WTC11 (cell line): ENCODE data around the gene MORC3. TPM values are rescaled to one million over a fixed set of nuclear protein-coding genes. Genes with fewer than 3 reads are reported as not detected.

Experiments used
- ATAC-seq: fragments of 200-7000 bp; cut with Tn5 transposase; 2 replicates; pipeline ENCODE4 v1.10.0; 2021; ENCODE audit warnings: mild to moderate bottlenecking, moderate library complexity
- CTCF ChIA-PET: fragments of 300-600 bp; sonication (Branson Sonifier 250); formaldehyde crosslinking; loops from one replicate; lab custom pipeline; 2021; ENCODE audit warnings: antibody characterized with exemption; lab: Charles Lee
- POLR2A ChIA-PET: fragments of 350-600 bp; sonication (Branson Sonifier 250); formaldehyde crosslinking; loops from one replicate; lab custom pipeline; 2021; ENCODE audit warnings: antibody characterized with exemption; lab: Charles Lee
- DNase-seq: peaks from one replicate; pipeline ENCODE4 v3.0.0; 2021; ENCODE audit warnings: low spot score
- H3K27ac Mint-ChIP-seq: 2 replicates; pipeline ENCODE4 v1.8.0; 2021; ENCODE audit warnings: mixed read lengths
- H3K27me3 Mint-ChIP-seq: 2 replicates; pipeline ENCODE4 v1.8.0; 2021; ENCODE audit warnings: low read depth, mild to moderate bottlenecking, moderate library complexity, mixed read lengths
- H3K36me3 Mint-ChIP-seq: 2 replicates; pipeline ENCODE4 v1.8.0; 2021; ENCODE audit warnings: mixed read lengths
- H3K4me1 Mint-ChIP-seq: 2 replicates; pipeline ENCODE4 v1.8.0; 2022; ENCODE audit warnings: mixed read lengths
- H3K4me3 Mint-ChIP-seq: 2 replicates; pipeline ENCODE4 v1.8.0; 2021; ENCODE audit warnings: mild to moderate bottlenecking, moderate library complexity, mixed read lengths
- H3K9me3 Mint-ChIP-seq: 2 replicates; pipeline ENCODE4 v1.8.0; 2021; ENCODE audit warnings: mixed read lengths
- AR ChIP-seq: fragments of 250-450 bp; sonication (Bioruptor Pico); IDR thresholded peaks from 2 replicates; pipeline ENCODE4 v1.9.0; 2021; ENCODE audit warnings: mild to moderate bottlenecking
- CREB1 ChIP-seq: sonication (generic); formaldehyde crosslinking; IDR thresholded peaks from 2 replicates; pipeline ENCODE4 v1.8.0; 2023; ENCODE audit warnings: mild to moderate bottlenecking, missing genetic modification reagents
- E2F5 ChIP-seq: sonication (generic); formaldehyde crosslinking; IDR thresholded peaks from 2 replicates; pipeline ENCODE4 v1.8.1; 2022; ENCODE audit warnings: mild to moderate bottlenecking, moderate library complexity, missing genetic modification reagents
- ERG ChIP-seq: fragments of 250-450 bp; sonication (Bioruptor Pico); IDR thresholded peaks from 2 replicates; pipeline ENCODE4 v1.8.0; 2021; ENCODE audit warnings: mild to moderate bottlenecking
- FOXJ3 ChIP-seq: sonication (generic); formaldehyde crosslinking; IDR thresholded peaks from 2 replicates; pipeline ENCODE4 v1.9.0; 2021; ENCODE audit warnings: missing genetic modification reagents, mild to moderate bottlenecking, borderline replicate concordance
- FOXK1 ChIP-seq: sonication (generic); formaldehyde crosslinking; IDR thresholded peaks from 2 replicates; pipeline ENCODE4 v1.8.0; 2022; ENCODE audit warnings: mild to moderate bottlenecking, moderate library complexity, missing genetic modification reagents
- FOXP4 ChIP-seq: sonication (generic); formaldehyde crosslinking; IDR thresholded peaks from 2 replicates; pipeline ENCODE4 v1.8.0; 2022; ENCODE audit warnings: mild to moderate bottlenecking, missing genetic modification reagents
- GTF2I ChIP-seq: fragments of 250-450 bp; sonication (Bioruptor Pico); conservative IDR thresholded peaks from 2 replicates; pipeline ENCODE4 v1.4.0; 2021; ENCODE audit warnings: mild to moderate bottlenecking
- MAX ChIP-seq: sonication (generic); formaldehyde crosslinking; IDR thresholded peaks from 2 replicates; pipeline ENCODE4 v1.8.0; 2022; ENCODE audit warnings: mild to moderate bottlenecking, missing genetic modification reagents
- NFE2L1 ChIP-seq: sonication (generic); formaldehyde crosslinking; IDR thresholded peaks from 2 replicates; pipeline ENCODE4 v1.8.1; 2023; ENCODE audit warnings: missing genetic modification reagents
- PREB ChIP-seq: sonication (generic); formaldehyde crosslinking; IDR thresholded peaks from 2 replicates; pipeline ENCODE4 v1.8.1; 2022; ENCODE audit warnings: mild to moderate bottlenecking, missing genetic modification reagents, moderate library complexity, borderline replicate concordance
- SP1 ChIP-seq: sonication (generic); formaldehyde crosslinking; conservative IDR thresholded peaks from 2 replicates; pipeline ENCODE4 v1.8.1; 2022; ENCODE audit warnings: missing genetic modification reagents
- ZNF219 ChIP-seq: sonication (generic); formaldehyde crosslinking; IDR thresholded peaks from 2 replicates; pipeline ENCODE4 v1.8.0; 2023; ENCODE audit warnings: missing genetic modification reagents, mild to moderate bottlenecking, borderline replicate concordance
- ZNF263 ChIP-seq: sonication (generic); formaldehyde crosslinking; IDR thresholded peaks from 2 replicates; pipeline ENCODE4 v1.8.1; 2022; ENCODE audit warnings: low read depth, mild to moderate bottlenecking, moderate library complexity, missing genetic modification reagents
- ZNF281 ChIP-seq: sonication (generic); formaldehyde crosslinking; IDR thresholded peaks from 2 replicates; pipeline ENCODE4 v1.8.0; 2023; ENCODE audit warnings: mild to moderate bottlenecking, missing genetic modification reagents
- ZNF416 ChIP-seq: fragments of 250-450 bp; sonication (Bioruptor Pico); IDR thresholded peaks from 2 replicates; pipeline ENCODE4 v1.9.0; 2021; ENCODE audit warnings: mild to moderate bottlenecking, inconsistent platforms
- ZNF423 ChIP-seq: fragments of 250-450 bp; sonication (Bioruptor Pico); IDR thresholded peaks from 2 replicates; pipeline ENCODE4 v2.1.2; 2022; ENCODE audit warnings: mild to moderate bottlenecking, moderate library complexity
- ZNF532 ChIP-seq: fragments of 250-450 bp; sonication (Bioruptor Pico); IDR thresholded peaks from 2 replicates; pipeline ENCODE4 v1.9.0; 2021; ENCODE audit warnings: mild to moderate bottlenecking, borderline replicate concordance
- ZNF671 ChIP-seq: fragments of 250-450 bp; sonication (Bioruptor Pico); IDR thresholded peaks from 2 replicates; pipeline ENCODE4 v1.8.0; 2021; ENCODE audit warnings: mild to moderate bottlenecking
- total RNA-seq: library from RNA; stranded (reverse); gene quantifications from 3 replicates; pipeline ENCODE4 v1.2.3, GENCODE V29; 2021

The MORC3 gene
- total RNA-seq, 1 experiment from 2014 or later = 15.9 TPM

- Mint-ChIP-seq H3K9me3 (no peaks in the 10 kb centered on the region), H3K27ac (0 out of 2 replicates have a peak within 1 kb of the TSS, but pooled peaks have one; percentile 15), H3K4me3 (peak within 1 kb of the TSS; percentile 79), H3K36me3 (peaks cover 11% of the 10 kb centered on the region), H3K27me3 (no peaks in the 10 kb centered on the region; the same call in 1 of the 2 replicates), H3K4me1 (peaks cover 10% of the 10 kb centered on the region)
- ChIA-PET POLR2A (interaction anchor here (1.4 kb wide), 1 partner anchor 66 kb away, joined by 4 read pairs; the partner anchor contains the start of gene MORC3), CTCF (interaction anchor here (1.1 to 1.5 kb wide), 2 partner anchors 36 to 140 kb away, joined by 4 to 6 read pairs; no protein-coding TSS in a partner anchor)
- no peak for TF ChIP-seq CREB1 (CRISPR knock-in tag)
- TF ChIP-seq E2F5 (CRISPR knock-in tag) = peak; percentile 94
- no peak for TF ChIP-seq ZNF281 (CRISPR knock-in tag)
- TF ChIP-seq FOXJ3 (CRISPR knock-in tag) = no peak
- peak; percentile 38; the same call in 1 of the 2 replicates for TF ChIP-seq FOXK1
- TF ChIP-seq ZNF263 = no peak
- 0 out of 2 replicates have a peak, but pooled peaks have one; percentile 36 for TF ChIP-seq FOXP4 (CRISPR knock-in tag)
- no peak for TF ChIP-seq ZNF423 (CRISPR knock-in tag)
- TF ChIP-seq ZNF532 = no peak
- TF ChIP-seq GTF2I = no peak
- 0 out of 2 replicates have a peak, but pooled peaks have one; percentile 44 for TF ChIP-seq ZNF416 (CRISPR knock-in tag)
- no peak for TF ChIP-seq ZNF671 (CRISPR knock-in tag)
- TF ChIP-seq SP1 (CRISPR knock-in tag) = peak; percentile 86
- TF ChIP-seq NFE2L1 (CRISPR knock-in tag) = no peak
- TF ChIP-seq AR (CRISPR knock-in tag) = no peak
- no peak for TF ChIP-seq ZNF219 (CRISPR knock-in tag)
- TF ChIP-seq PREB = no peak
- peak; percentile 43; the same call in 1 of the 2 replicates for TF ChIP-seq MAX (CRISPR knock-in tag)
- TF ChIP-seq ERG (CRISPR knock-in tag) = no peak
- DNase-seq (peak; percentile 89), ATAC-seq (peak; percentile 87)
These were observed 65.4 kb downstream of the MORC3 start, which contains the start of gene CHAF1B for GRCh38 chr21:36385233-36386030. CHAF1B (plus strand) TSS chr21:36385392; CDS start chr21:36386137, 745 bp downstream.
